ENCODE measurements around the gene CD163L1.
"Not testable (repeated sequence)": the region's sequence is repeated elsewhere in the genome, so short reads cannot be mapped to it uniquely, and the experiment has no call there.

CD163L1 gene

DNA sequence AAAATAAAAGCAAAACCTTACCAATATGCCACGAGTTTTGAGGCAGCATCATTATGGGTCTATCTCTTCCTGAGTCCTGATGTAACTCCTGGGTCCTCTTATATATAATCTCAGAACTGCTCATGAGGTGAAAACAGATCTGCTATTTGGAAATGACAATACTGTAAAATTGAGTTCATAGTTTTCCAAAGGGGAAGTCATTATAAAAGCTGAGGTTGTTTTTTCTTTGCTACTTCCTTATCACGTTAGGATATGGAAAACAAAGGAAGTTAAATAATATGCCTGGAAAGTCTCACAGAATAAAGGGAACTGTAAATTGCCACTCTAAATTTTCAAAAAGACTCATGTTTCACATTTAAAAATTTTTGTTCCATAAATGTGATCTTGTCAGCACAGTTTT is at the start of gene CD163L1:
TSS of gene CD163L1 (minus strand) at position 78 of the 400 bp plus-strand sequence. CDS start at position 52, 26 bp downstream.
- no peak for DNase-seq

GRCh38 chr12:7493006-7493405 is 49.1 kb upstream of the CD163L1 start:
- no peak for DNase-seq

DNA sequence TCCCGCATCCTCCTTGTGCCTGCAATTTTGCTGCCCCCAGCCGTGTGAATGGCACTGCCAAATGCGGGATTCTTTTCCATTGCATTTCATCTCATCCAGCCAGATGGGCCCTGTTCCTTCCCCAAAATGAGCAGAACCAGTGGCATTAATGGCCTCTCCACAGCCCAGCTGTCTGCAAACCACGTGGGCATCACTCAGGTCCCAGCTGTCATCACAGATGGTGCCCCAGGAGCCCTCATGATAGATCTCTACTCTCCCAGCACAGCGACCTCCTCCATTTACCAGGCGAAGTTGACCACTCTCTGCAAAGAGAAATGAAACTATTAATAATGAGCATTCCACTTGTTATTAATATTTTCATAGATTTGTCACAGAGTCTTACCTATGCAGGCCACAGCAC is 42.6 kb upstream of the CD163L1 start:
- no peak for DNase-seq

- DNase-seq: no peak
Observed at GRCh38 chr12:7485095-7485494, 41.1 kb upstream of the CD163L1 start.

- DNase-seq: no peak
Observed at GRCh38 chr12:7483343-7483742, 39.4 kb upstream of the CD163L1 start.

- DNase-seq: no peak
Observed at GRCh38 chr12:7479771-7480170, 35.8 kb upstream of the CD163L1 start.

DNA sequence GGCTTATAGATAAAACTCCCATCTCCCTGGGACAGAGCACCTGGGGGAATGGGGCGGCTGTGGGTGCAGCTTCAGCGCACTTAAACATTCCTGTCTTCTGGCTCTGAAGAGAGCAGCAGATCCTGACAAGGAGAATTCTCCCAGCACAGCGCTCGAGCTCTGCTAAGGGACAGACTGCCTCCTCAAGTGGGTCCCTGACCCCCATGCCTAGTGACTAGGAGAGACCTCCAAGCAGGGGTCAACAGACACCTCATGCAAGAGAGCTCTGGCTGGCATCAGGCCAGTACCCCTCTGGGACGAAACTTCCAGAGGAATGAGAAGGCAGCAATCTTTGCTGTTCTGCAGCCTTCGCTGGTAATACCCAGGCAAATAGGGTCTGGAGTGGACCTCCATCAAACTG is 28.1 kb upstream of the CD163L1 start:
- no peak for DNase-seq

DNA sequence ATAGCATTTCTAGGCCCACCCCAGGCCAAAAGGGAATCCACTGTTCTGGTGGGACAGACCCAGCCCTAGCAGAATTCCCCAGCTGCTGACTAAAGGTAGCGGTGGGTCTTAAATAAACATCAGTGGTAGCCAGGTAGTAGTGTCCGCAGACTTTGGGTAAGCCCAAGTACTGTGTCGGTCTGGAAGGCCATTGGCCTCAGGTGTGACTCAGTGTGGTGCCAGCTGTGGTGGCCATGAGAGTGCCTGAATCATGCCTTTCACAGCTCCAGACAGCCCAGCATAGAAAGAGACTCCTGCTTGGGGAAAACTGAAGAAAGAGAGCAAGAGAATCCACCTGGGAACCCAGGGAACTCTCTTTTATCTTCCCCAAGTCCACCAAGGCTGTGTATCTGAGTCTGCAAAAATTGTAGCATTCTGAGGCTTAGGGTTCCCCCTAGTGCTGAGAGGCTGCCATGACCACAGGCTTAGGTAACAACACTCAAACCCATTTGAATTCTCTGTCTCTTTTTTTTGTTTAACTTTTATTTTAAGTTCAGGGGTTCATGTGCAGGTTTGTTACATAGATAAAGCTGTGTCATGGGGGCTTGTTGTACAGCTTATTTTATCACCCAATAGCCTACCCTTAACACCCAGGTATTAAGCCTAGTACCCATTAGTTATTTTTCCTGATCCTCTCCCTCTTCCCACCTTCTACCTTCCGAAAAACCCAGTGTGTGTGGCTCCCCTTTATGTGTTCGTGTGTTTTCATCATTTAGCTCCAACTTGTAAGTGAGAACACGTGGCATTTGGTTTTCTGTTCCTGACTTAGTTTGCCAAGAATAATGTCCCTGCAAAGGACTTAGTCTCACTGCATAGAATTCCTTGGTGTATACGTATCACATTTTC is 16.7 kb upstream of the CD163L1 start:
- peak; percentile 62 for DNase-seq

DNA sequence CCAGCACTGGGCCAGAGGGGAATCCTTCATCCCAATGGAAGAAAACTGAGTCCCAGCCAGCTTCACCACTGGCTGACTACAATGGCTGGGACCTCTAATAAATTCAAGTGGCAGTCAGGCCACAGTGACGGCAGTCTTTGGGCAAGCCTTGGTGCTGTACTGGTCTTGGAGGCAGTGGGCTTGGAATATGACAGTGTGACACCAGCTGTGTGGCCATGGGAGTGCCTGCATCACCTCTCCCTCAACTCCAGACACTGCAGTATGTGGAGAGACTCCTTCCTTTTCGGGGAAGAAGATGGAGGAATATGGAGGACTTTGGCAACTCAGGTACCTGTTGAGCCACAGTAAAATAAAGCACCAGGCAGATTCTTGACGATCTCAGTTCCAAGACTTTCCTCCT is 16.0 kb upstream of the CD163L1 start:
- no peak for DNase-seq

- DNase-seq: no peak
Observed at GRCh38 chr12:7451756-7452155, 7.8 kb upstream of the CD163L1 start.

- DNase-seq: no peak
Observed at GRCh38 chr12:7450667-7451066, 6.7 kb upstream of the CD163L1 start.

DNA sequence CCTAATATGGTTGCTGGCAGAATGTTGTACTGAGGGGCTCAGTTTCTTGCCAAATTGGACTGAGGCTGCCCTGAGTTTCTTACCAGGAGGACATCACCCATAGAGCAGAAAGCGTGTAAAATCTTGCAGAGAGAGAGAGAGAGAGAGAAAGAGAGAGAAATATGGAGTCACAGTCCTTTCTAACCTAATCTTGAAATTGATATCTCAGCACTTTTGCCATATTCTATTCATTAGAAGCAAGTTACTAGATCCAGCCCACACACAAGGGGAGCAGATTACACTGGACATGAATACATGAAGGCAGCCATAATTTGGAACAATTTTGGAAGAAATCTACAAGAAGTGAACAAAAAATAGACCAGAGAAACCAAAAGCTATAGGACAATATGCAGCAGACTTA is 4.1 kb upstream of the CD163L1 start:
- no peak for DNase-seq

- no peak for DNase-seq
Observed at GRCh38 chr12:7444537-7444936, 584 bp upstream of the CD163L1 start.

- no peak for DNase-seq
Observed at GRCh38 chr12:7441216-7441615, 2.7 kb downstream of the CD163L1 start.

GRCh38 chr12:7439579-7440505 is 4.1 kb downstream of the CD163L1 start:
- DNase-seq: peak; percentile 56

DNA sequence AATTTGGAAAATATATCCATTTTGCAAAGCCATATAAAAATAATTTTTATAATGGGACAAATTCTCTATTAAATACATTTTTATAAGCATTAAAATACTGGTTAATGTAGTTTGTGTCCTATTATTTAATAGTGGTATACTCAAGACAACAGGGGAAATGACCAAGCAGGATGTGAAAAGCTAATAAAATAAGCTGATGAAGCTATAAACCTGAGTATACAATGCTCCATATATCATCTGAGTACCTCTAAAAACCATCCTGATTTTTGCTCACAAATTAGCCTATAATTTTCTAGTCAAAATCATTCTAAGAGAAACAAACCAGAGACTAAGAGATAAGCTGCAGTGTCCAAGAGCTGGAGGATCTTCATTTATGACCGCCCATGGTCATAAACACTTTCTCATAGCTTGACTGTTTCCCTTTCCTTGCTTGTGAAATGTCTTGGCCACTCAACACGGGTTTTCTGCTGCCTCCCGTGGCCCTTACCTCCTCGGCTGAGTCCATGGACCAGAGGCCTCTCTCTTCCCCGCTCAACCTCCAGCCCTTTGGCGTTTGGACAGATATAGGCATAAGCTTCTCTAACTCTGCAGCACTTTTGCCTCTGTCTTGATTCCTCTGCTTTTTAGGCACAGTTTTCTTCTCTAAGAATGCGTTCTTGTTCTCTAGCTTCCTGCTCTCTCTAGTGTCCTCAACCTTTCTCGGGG is 5.5 kb downstream of the CD163L1 start:
- not testable (repeated sequence) for DNase-seq

DNA sequence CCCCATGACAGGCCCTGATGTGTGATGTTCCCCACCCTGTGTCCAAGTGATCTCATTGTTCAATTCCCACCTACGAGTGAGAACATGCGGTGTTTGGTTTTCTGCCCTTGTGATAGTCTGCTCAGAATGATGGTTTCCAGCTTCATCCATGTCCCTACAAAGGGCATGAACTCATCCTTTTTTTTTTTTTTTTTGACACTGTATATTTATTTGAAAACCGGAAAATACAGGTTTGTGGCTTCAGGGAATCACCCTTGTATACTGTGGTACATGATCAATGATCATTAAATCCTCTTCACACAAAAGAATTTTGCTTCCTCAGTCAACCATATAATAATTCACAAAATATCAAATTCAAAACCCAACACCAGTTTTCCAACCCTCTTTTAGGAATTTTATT is 6.5 kb downstream of the CD163L1 start:
- DNase-seq: not testable (repeated sequence)

GRCh38 chr12:7434670-7435069 is 9.3 kb downstream of the CD163L1 start:
- DNase-seq: no peak

- DNase-seq: no peak
Observed at GRCh38 chr12:7433276-7433822, 10.6 kb downstream of the CD163L1 start.

DNA sequence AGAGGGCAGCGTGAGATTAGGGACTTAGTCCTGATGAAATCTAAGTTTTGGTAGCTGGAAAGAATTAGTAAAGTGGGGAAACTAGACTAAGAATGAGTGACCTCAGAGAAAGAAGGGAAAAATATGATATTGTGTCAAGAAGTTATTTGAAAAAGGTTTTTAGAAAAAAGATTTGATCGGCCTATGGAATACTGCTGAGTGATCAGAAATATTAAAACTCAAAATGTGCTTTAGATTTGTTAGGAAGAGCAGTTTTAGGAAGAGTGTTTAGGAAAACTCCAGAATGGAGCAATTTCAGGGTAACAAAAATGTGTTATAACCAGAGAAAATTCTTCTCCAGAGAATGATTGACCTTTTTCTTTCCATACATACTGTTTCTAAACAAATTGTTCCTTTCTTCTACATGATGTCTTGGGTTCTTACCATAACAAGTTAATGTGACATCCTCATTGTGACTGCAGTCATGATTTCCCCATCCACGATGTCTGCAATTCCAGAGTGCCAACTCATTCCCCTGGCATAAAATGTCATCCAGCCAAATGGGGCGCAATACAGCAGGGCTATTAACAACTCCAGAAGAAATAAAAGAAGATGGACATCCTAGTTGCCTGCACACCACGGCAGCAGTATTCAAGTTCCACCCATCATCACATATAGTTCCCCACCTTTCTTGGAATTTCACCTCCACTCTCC is 11.8 kb downstream of the CD163L1 start:
- DNase-seq: no peak

- DNase-seq: no peak
Observed at GRCh38 chr12:7411343-7411742, 32.6 kb downstream of the CD163L1 start.

- no peak for DNase-seq
Observed at GRCh38 chr12:7404275-7404674, 39.7 kb downstream of the CD163L1 start.

Measured in right forelimb (tissue), 1 donor.